ENCODE measurements around the gene TMED5.

DNA sequence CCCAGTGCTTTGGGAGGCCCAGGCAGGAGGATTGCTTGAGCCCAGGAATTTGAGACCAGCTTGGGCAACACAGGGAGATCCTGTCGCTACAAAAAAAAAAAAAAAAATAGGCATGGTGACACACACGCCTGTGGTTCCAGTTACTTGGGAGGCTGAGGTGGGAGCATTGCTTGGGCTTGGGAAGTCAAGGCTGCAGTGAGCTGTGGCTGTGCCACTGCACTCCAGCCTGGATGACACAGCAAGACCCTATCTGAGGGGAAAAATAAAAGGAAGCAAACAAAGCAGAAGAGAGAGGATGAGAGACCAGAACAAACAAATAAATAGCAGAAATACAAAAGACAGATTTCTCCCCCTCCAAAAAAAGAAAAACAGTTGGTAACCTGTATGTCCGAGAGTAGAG, 67.1 kb downstream of the TMED5 start:
- TF ChIP-seq EZH2 (IDR thresholded peaks at IDR 0.05; ENCODE audit: borderline replicate concordance, low read length), result no peak
- TF ChIP-seq, protein P1, sequence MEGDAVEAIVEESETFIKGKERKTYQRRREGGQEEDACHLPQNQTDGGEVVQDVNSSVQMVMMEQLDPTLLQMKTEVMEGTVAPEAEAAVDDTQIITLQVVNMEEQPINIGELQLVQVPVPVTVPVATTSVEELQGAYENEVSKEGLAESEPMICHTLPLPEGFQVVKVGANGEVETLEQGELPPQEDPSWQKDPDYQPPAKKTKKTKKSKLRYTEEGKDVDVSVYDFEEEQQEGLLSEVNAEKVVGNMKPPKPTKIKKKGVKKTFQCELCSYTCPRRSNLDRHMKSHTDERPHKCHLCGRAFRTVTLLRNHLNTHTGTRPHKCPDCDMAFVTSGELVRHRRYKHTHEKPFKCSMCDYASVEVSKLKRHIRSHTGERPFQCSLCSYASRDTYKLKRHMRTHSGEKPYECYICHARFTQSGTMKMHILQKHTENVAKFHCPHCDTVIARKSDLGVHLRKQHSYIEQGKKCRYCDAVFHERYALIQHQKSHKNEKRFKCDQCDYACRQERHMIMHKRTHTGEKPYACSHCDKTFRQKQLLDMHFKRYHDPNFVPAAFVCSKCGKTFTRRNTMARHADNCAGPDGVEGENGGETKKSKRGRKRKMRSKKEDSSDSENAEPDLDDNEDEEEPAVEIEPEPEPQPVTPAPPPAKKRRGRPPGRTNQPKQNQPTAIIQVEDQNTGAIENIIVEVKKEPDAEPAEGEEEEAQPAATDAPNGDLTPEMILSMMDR (IDR thresholded peaks at IDR 0.05; ENCODE audit: low read length), result no peak
